Measurements from ENCODE around the gene TMEM51.

- no peak for TF ChIP-seq ZNF484 (CRISPR knock-in tag; IDR thresholded peaks at IDR 0.05; ENCODE audit: borderline replicate concordance, low read depth)
- TF ChIP-seq HNF4A (CRISPR knock-in tag; IDR thresholded peaks at IDR 0.05), result no peak
- TF ChIP-seq RAD51 (IDR thresholded peaks at IDR 0.05; ENCODE audit: borderline replicate concordance), result no peak
- TF ChIP-seq REPIN1 (CRISPR knock-in tag; IDR thresholded peaks at IDR 0.05; ENCODE audit: borderline replicate concordance, low read depth), result no peak
- TF ChIP-seq ZNF24 (IDR thresholded peaks at IDR 0.05), result no peak
These were observed 92.2 kb downstream of the TMEM51 start for GRCh38 chr1:15245593-15246360.
